Endothelial cell of umbilical vein (primary cell): ENCODE results near the gene MS4A2. TPM values are rescaled to one million over a fixed set of nuclear protein-coding genes. Genes with fewer than 3 reads are reported as not detected.

Experiments
- BruUV-seq: library from RNA; stranded (reverse); fragments of 400-500 nt; replicated peaks from 2 replicates; lab custom pipeline; 2021; lab: Mats Ljungman, UMichigan
- CTCF ChIA-PET: fragments of 300-600, 350-600 bp; sonication (Branson Sonifier 250); formaldehyde crosslinking; loops from one replicate; lab custom pipeline; 2021; ENCODE audit warnings: antibody characterized with exemption, inconsistent platforms; lab: Charles Lee
- POLR2A ChIA-PET: fragments of 300-600, 350-600 bp; sonication (Branson Sonifier 250); formaldehyde crosslinking; loops from one replicate; lab custom pipeline; 2021; ENCODE audit warnings: antibody characterized with exemption, inconsistent platforms; lab: Charles Lee
- DNase-seq: peaks from one replicate; pipeline ENCODE4 v3.0.0-alpha.2; 2011; ENCODE audit warnings: low read depth, low spot score
- FAIRE-seq: peaks from 2 replicates; lab custom pipeline; 2011; peaks lifted over from hg19 to GRCh38; lab: Jason Lieb, UNC
- H2AFZ ChIP-seq: 2 replicates; pipeline ENCODE4 v1.6.0; 2012; ENCODE audit warnings: low read depth, low read length, control low read depth, inconsistent platforms
- H3K27ac ChIP-seq: 2 replicates; pipeline ENCODE4 v1.5.1; 2011; ENCODE audit warnings: low read depth, mild to moderate bottlenecking, control low read depth, low read length, moderate library complexity; ENCODE audit not compliant: insufficient read depth
- H3K27me3 ChIP-seq, 2 experiments: 2 replicates each; pipeline versions ENCODE4 v1.6.0 to v1.6.1; 2011; ENCODE audit warnings: low read length in 2 of 2, mixed read lengths in 1 of 2; ENCODE audit not compliant: control insufficient read depth in 2 of 2, insufficient read depth in 2 of 2
- H3K36me3 ChIP-seq, 2 experiments: 2 replicates in 1 of 2; 3 replicates in 1 of 2; pipeline ENCODE4 v1.5.1; 2011; ENCODE audit warnings: low read length in 2 of 2, mild to moderate bottlenecking in 1 of 2, moderate library complexity in 1 of 2; ENCODE audit not compliant: control insufficient read depth in 2 of 2, insufficient read depth in 2 of 2; ENCODE audit errors: extremely low read depth in 1 of 2
- H3K4me1 ChIP-seq: 3 replicates; pipeline ENCODE4 v1.5.1; 2011; ENCODE audit warnings: mild to moderate bottlenecking, low read length; ENCODE audit not compliant: control insufficient read depth, insufficient read depth; ENCODE audit errors: extremely low read depth
- H3K4me2 ChIP-seq: 2 replicates; pipeline ENCODE4 v1.6.1; 2011; ENCODE audit warnings: low read length, control low read depth, mixed read lengths; ENCODE audit not compliant: insufficient read depth
- H3K4me3 ChIP-seq, 3 experiments: fragments of 200-600 bp in 1 of 3; sonication (generic), shearing (Covaris generic) in 1 of 3; replicated peaks in 1 of 3; 2 replicates each; pipeline ENCODE4 v1.5.1; 2011 to 2016; ENCODE audit warnings: control low read depth in 3 of 3, low read length in 3 of 3, mild to moderate bottlenecking in 2 of 3, inconsistent platforms in 1 of 3, low read depth in 1 of 3, moderate library complexity in 1 of 3; ENCODE audit not compliant: insufficient read depth in 1 of 3
- H3K79me2 ChIP-seq: 2 replicates; pipeline ENCODE4 v1.6.0; 2012; ENCODE audit warnings: low read length, inconsistent platforms; ENCODE audit not compliant: control insufficient read depth, insufficient read depth
- H3K9ac ChIP-seq: replicated peaks from 2 replicates; pipeline ENCODE3; 2011; ENCODE audit warnings: low read length, control low read depth; ENCODE audit not compliant: insufficient read depth; ENCODE audit errors: extremely low read depth
- H3K9me1 ChIP-seq: replicated peaks from 3 replicates; pipeline ENCODE4 v1.6.0; 2011; ENCODE audit warnings: mild to moderate bottlenecking, low read length; ENCODE audit not compliant: control insufficient read depth, insufficient read depth; ENCODE audit errors: extremely low read depth
- H3K9me3 ChIP-seq: replicated peaks from 2 replicates; pipeline ENCODE4 v1.5.1; 2012; ENCODE audit warnings: low read length, inconsistent platforms; ENCODE audit not compliant: control insufficient read depth, insufficient read depth
- H4K20me1 ChIP-seq: replicated peaks from 2 replicates; pipeline ENCODE3; 2011; ENCODE audit warnings: mild to moderate bottlenecking, low read length; ENCODE audit not compliant: control insufficient read depth, insufficient read depth; ENCODE audit errors: extremely low read depth
- CTCF ChIP-seq, 2 donors: IDR thresholded peaks; 1 replicate in 1 of 2; 2 replicates in 1 of 2; pipeline ENCODE4 v1.5.1; 2011; ENCODE audit warnings: low read length in 2 of 2, mild to moderate bottlenecking in 2 of 2, moderate library complexity in 2 of 2, control low read depth in 1 of 2, inconsistent platforms in 1 of 2, low read depth in 1 of 2; ENCODE audit not compliant: insufficient read depth in 1 of 2; ENCODE audit errors: extremely low read depth in 1 of 2
- EZH2 ChIP-seq: IDR thresholded peaks from 2 replicates; pipeline ENCODE4 v1.6.1; 2012; ENCODE audit warnings: borderline replicate concordance, low read depth, mild to moderate bottlenecking, moderate library complexity, low read length, inconsistent platforms; ENCODE audit not compliant: severe bottlenecking
- FOS ChIP-seq: IDR thresholded peaks from 2 replicates; pipeline ENCODE4 v1.6.1; 2011; ENCODE audit warnings: mild to moderate bottlenecking, low read length, moderate library complexity, borderline replicate concordance; ENCODE audit not compliant: insufficient read depth
- GATA2 ChIP-seq: IDR thresholded peaks from 2 replicates; pipeline ENCODE4 v1.7.0; 2011; ENCODE audit warnings: low read depth, mild to moderate bottlenecking, moderate library complexity, mixed read lengths, low read length; ENCODE audit not compliant: insufficient read length, insufficient read depth
- JUN ChIP-seq: IDR thresholded peaks from 2 replicates; pipeline ENCODE4 v1.6.1; 2011; ENCODE audit warnings: borderline replicate concordance, low read depth; ENCODE audit not compliant: insufficient read length, insufficient read depth
- MYC ChIP-seq: IDR thresholded peaks from one replicate; pipeline ENCODE4 v1.6.1; 2011; ENCODE audit warnings: mild to moderate bottlenecking, low read depth, low read length
- POLR2A ChIP-seq: IDR thresholded peaks from 2 replicates; pipeline ENCODE4 v1.6.1; 2012; ENCODE audit warnings: low read depth, mild to moderate bottlenecking, control low read depth, low read length
- POLR2AphosphoS5 ChIP-seq: IDR thresholded peaks from 2 replicates; pipeline ENCODE4 v1.6.1; 2012; ENCODE audit warnings: low read depth, mild to moderate bottlenecking, control low read depth, low read length, moderate library complexity; ENCODE audit not compliant: insufficient read depth
- dilution Hi-C: fragments of 300-500 bp; cut with MboI; formaldehyde crosslinking; loops from one replicate; pipeline ENCODE4 v1.15.0; 2019; ENCODE audit warnings: low sequenced_read_pairs; ENCODE audit not compliant: extremely low pct_ligation_motif_present
- intact Hi-C: fragments of 100-400 bp; cut with micrococcal nuclease; formaldehyde crosslinking; loops from one replicate; pipeline ENCODE4 v1.10.0; 2022
- polyA plus RNA-seq, 4 experiments: library from polyadenylated mRNA; depleted of rRNA in 3 of 4; stranded (reverse) in 3 of 4; unstranded in 1 of 4; fragments of >200 nt; gene quantifications; 2 replicates each; pipeline versions ENCODE4 v1.2.1 to v1.2.3, GENCODE V29; 2011 to 2012; ENCODE audit warnings: missing spikeins in 1 of 4
- total RNA-seq: library from RNA; stranded (reverse); gene quantifications from 2 replicates; pipeline ENCODE4 v1.2.3, GENCODE V29; 2021
- TF ChIP-seq, protein P1 (sequence below): IDR thresholded peaks from 2 replicates; pipeline ENCODE4 v1.6.1; 2011; ENCODE audit not compliant: insufficient read depth, insufficient read length

The MS4A2 gene
- total and polyA plus RNA-seq, 2 donors (not counting 3 experiments of a cell fraction or from before 2014, with no cell fraction given), result not detected

- CTCF ChIA-PET, result interaction anchor here (0.8 to 1.3 kb wide), 2 partner anchors 45 to 126 kb away, joined by 3 to 4 read pairs; no protein-coding TSS in a partner anchor
- dilution Hi-C loops, result no loop called here
- no peak for FAIRE-seq
Measured at GRCh38 chr11:60124802-60125432, 36.5 kb downstream of the MS4A2 start.

More at GRCh38 chr11:60124802-60125432, 36.5 kb downstream of the MS4A2 start:
- peak; percentile 93 for DNase-seq
- Histone ChIP-seq H3K27me3 (no peaks in the 10 kb centered on the region), H3K9ac (peak overlapping the region; percentile 19), H3K4me3 (no peak overlapping the region), H3K9me3 (no peaks in the 10 kb centered on the region), H3K9me1 (no peaks in the 10 kb centered on the region), H2AFZ (peak overlapping the region; percentile 42), H3K4me2 (peak overlapping the region; percentile 51), H3K4me1 (peaks cover 24% of the 10 kb centered on the region), H3K36me3 (no peaks in the 10 kb centered on the region), H3K27ac (peak overlapping the region; percentile 63), H4K20me1 (no peaks in the 10 kb centered on the region), H3K79me2 (no peaks in the 10 kb centered on the region)
- intact Hi-C loops, result loop anchor here (2.0 kb wide), 1 partner anchor 24 kb away; no protein-coding TSS in a partner anchor
- TF ChIP-seq CTCF (IDR thresholded peaks at IDR 0.05; ENCODE audit: extremely low read depth in 1 of 2, insufficient read depth in 1 of 2, low read depth in 1 of 2, low read length in 2 of 2) (no peak), POLR2A (no peak), EZH2 (no peak), FOS (no peak), MYC (no peak), GATA2 (no peak), JUN (no peak), POLR2AphosphoS5 (no peak)
- TF ChIP-seq, protein P1, sequence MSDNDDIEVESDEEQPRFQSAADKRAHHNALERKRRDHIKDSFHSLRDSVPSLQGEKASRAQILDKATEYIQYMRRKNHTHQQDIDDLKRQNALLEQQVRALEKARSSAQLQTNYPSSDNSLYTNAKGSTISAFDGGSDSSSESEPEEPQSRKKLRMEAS, result no peak
- POLR2A ChIA-PET, result no interaction called here
- BruUV-seq, result no TSS peak
